Measurements from ENCODE around the gene OR10H5.

DNA sequence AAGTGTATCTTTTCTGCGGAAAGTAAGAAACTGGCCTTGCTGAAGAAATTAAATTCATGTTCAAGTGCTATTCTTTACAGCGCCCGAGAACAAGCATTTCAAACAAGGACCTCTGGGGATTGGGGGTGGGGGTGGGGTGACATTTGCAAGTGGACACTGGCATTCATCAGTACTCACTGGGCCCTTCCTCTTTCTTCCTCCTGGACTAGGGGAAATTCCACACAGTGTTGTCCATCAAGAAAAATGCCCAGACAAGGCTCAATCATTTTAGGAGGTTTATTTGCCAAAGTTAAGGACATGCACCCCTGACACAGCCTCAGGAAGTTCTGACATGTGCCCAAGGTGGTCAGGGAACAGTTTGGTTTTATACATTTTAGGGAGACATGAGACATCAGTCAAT is 50.9 kb downstream of the OR10H5 start:
- no peak for TF ChIP-seq CTCF (IDR thresholded peaks at IDR 0.05 in 8 of 11, conservative IDR thresholded peaks at IDR 0.05 in 3 of 11)
- no peak for TF ChIP-seq POLR2A (IDR thresholded peaks at IDR 0.05)
- no peak for TF ChIP-seq POLR2AphosphoS5 (IDR thresholded peaks at IDR 0.05)

Measured in spleen (tissue), 7 donors.